Sciatic nerve (tissue), 2 donors: ENCODE data around the gene STXBP1. TPM values are rescaled to one million over a fixed set of nuclear protein-coding genes. Genes with fewer than 3 reads are reported as not detected.

ENCODE experiments used
- ATAC-seq: fragments of 200-7000 bp; cut with Tn5 transposase; one replicate; pipeline ENCODE4 v1.9.1; 2020; ENCODE audit warnings: mild to moderate bottlenecking, moderate library complexity
- DNase-seq: peaks from one replicate; pipeline ENCODE4 v3.0.0-alpha.2; 2020; ENCODE audit warnings: low spot score
- intact Hi-C: fragments of 100-400 bp; cut with DNase I; formaldehyde crosslinking; loops from one replicate; pipeline ENCODE4 v1.14.2; 2022
- total RNA-seq: library from RNA; stranded (reverse); fragmentation: NEBNext Ultra II Directional; extraction: Animal tissue kit (Norgen Biotek cat#: 25700); gene quantifications from one replicate; pipeline ENCODE4 v1.2.1, GENCODE V29; 2021
- donor health status: DM: no; HTN: no; CAD: no.
- donor health status: DM: no; HTN: no; CAD: no.

STXBP1 gene
- total RNA-seq, 1 donor from 2014 or later, result 113 TPM

GRCh38 chr9:127722055-127722745 lies 110.1 kb downstream of the STXBP1 start:
- DNase-seq (no peak), ATAC-seq (no peak)
- intact Hi-C loops, result no loop called here

- ATAC-seq (peak; percentile 4), DNase-seq (no peak)
- intact Hi-C loops, result no loop called here
Observed at GRCh38 chr9:127723013-127723412, 110.9 kb downstream of the STXBP1 start.

GRCh38 chr9:127723444-127723843 lies 111.4 kb downstream of the STXBP1 start:
- ATAC-seq, result peak; percentile 34
- no peak for DNase-seq
- intact Hi-C loops, result no loop called here

- DNase-seq (no peak), ATAC-seq (peak; percentile 44)
- intact Hi-C loops, result no loop called here
Observed at GRCh38 chr9:127724012-127724411, 111.9 kb downstream of the STXBP1 start.

- DNase-seq, result no peak
- no peak for ATAC-seq
- intact Hi-C loops, result no loop called here
Observed at GRCh38 chr9:127726871-127727270, 114.8 kb downstream of the STXBP1 start.

GRCh38 chr9:127728808-127729207 lies 116.7 kb downstream of the STXBP1 start:
- DNase-seq, result no peak
- no peak for ATAC-seq
- intact Hi-C loops, result no loop called here

GRCh38 chr9:127729522-127730256 lies 117.6 kb downstream of the STXBP1 start:
- no peak for ATAC-seq
- intact Hi-C loops, result loop anchor here (2.0 to 10.0 kb wide), 3 partner anchors 138 to 225 kb away; no protein-coding TSS in a partner anchor
- no peak for DNase-seq

- DNase-seq (no peak), ATAC-seq (no peak)
- intact Hi-C loops, result loop anchor here (2.0 to 10.0 kb wide), 3 partner anchors 137 to 225 kb away; no protein-coding TSS in a partner anchor
Observed at GRCh38 chr9:127730262-127730661, 118.2 kb downstream of the STXBP1 start.

GRCh38 chr9:127730799-127731410 lies 118.8 kb downstream of the STXBP1 start:
- intact Hi-C loops, result loop anchor here (2.0 to 10.0 kb wide), 3 partner anchors 136 to 226 kb away; no protein-coding TSS in a partner anchor
- DNase-seq (no peak), ATAC-seq (no peak)

- DNase-seq (no peak), ATAC-seq (no peak)
- intact Hi-C loops, result loop anchor here (2.0 to 10.0 kb wide), 4 partner anchors 35 to 227 kb away; no protein-coding TSS in a partner anchor
Observed at GRCh38 chr9:127731938-127732337, 119.9 kb downstream of the STXBP1 start.

GRCh38 chr9:127732444-127732843 lies 120.4 kb downstream of the STXBP1 start:
- DNase-seq, result no peak
- intact Hi-C loops, result loop anchor here (2.0 to 10.0 kb wide), 3 partner anchors 36 to 228 kb away; no protein-coding TSS in a partner anchor
- ATAC-seq, result no peak

- DNase-seq (no peak), ATAC-seq (no peak)
- intact Hi-C loops, result loop anchor here (2.0 to 10.0 kb wide), 3 partner anchors 37 to 229 kb away; no protein-coding TSS in a partner anchor
Observed at GRCh38 chr9:127733614-127734013, 121.5 kb downstream of the STXBP1 start.

GRCh38 chr9:127734247-127734746 lies 122.2 kb downstream of the STXBP1 start:
- DNase-seq, result no peak
- intact Hi-C loops, result loop anchor here (5.0 to 10.0 kb wide), 2 partner anchors 133 to 229 kb away; no protein-coding TSS in a partner anchor
- ATAC-seq, result peak; percentile 0

- ATAC-seq (peak; percentile 94), DNase-seq (peak; percentile 99)
- intact Hi-C loops, result loop anchor here (5.0 to 10.0 kb wide), 3 partner anchors 132 to 230 kb away; no protein-coding TSS in a partner anchor
Observed at GRCh38 chr9:127734747-127735529, 122.9 kb downstream of the STXBP1 start, which contains the start of gene TOR2A. Gene TOR2A (minus strand): TSS chr9:127735294. CDS start chr9:127735270, 24 bp downstream.

GRCh38 chr9:127735530-127736185 lies 123.6 kb downstream of the STXBP1 start:
- no peak for ATAC-seq
- intact Hi-C loops, result loop anchor here (2.0 to 10.0 kb wide), 3 partner anchors 49 to 231 kb away; no protein-coding TSS in a partner anchor
- no peak for DNase-seq

- intact Hi-C loops, result loop anchor here (5.0 to 10.0 kb wide), 2 partner anchors 189 to 234 kb away; no protein-coding TSS in a partner anchor
Observed at GRCh38 chr9:127738666-127739065, 126.6 kb downstream of the STXBP1 start.

GRCh38 chr9:127739614-127740330 lies 127.7 kb downstream of the STXBP1 start:
- no peak for DNase-seq
- ATAC-seq, result no peak
- intact Hi-C loops, result loop anchor here (5.0 to 10.0 kb wide), 2 partner anchors 188 to 235 kb away; no protein-coding TSS in a partner anchor

More at GRCh38 chr9:127738666-127739065, 126.6 kb downstream of the STXBP1 start:
- DNase-seq (no peak), ATAC-seq (no peak)
